ENCODE data around the gene ERLEC1.

- TF ChIP-seq NFE2L2 (IDR thresholded peaks at IDR 0.05; ENCODE audit: low read depth, low read length) (no peak), CTCF (conservative IDR thresholded peaks at IDR 0.05; ENCODE audit: low read depth, low read length) (no peak), RFX5 (IDR thresholded peaks at IDR 0.05; ENCODE audit: low read depth, low read length) (no peak), BHLHE40 (IDR thresholded peaks at IDR 0.05; ENCODE audit: low read depth, low read length) (no peak), MAFK (IDR thresholded peaks at IDR 0.05; ENCODE audit: low read depth, low read length) (no peak), SMC3 (IDR thresholded peaks at IDR 0.05; ENCODE audit: low read depth, low read length) (no peak), MXI1 (IDR thresholded peaks at IDR 0.05; ENCODE audit: borderline replicate concordance, low read depth, low read length) (0 out of 2 replicates have a peak, but pooled peaks have one; percentile 45), POLR2A (IDR thresholded peaks at IDR 0.05; ENCODE audit: low read depth, low read length) (no peak), CHD1 (IDR thresholded peaks at IDR 0.05; ENCODE audit: low read depth, low read length) (no peak), ELK1 (IDR thresholded peaks at IDR 0.05; ENCODE audit: borderline replicate concordance, low read depth, low read length) (no peak)
Observed at GRCh38 chr2:53787614-53788289, 908 bp downstream of the ERLEC1 start.
